LNCAP (cell line): Measurements from ENCODE around the gene PDCD11.

Experiments
- CTCF ChIP-seq: fragments of 450-650 bp; IDR thresholded peaks from 2 replicates; pipeline ENCODE4 v1.5.1; 2017; ENCODE audit warnings: mild to moderate bottlenecking

Gene PDCD11

DNA sequence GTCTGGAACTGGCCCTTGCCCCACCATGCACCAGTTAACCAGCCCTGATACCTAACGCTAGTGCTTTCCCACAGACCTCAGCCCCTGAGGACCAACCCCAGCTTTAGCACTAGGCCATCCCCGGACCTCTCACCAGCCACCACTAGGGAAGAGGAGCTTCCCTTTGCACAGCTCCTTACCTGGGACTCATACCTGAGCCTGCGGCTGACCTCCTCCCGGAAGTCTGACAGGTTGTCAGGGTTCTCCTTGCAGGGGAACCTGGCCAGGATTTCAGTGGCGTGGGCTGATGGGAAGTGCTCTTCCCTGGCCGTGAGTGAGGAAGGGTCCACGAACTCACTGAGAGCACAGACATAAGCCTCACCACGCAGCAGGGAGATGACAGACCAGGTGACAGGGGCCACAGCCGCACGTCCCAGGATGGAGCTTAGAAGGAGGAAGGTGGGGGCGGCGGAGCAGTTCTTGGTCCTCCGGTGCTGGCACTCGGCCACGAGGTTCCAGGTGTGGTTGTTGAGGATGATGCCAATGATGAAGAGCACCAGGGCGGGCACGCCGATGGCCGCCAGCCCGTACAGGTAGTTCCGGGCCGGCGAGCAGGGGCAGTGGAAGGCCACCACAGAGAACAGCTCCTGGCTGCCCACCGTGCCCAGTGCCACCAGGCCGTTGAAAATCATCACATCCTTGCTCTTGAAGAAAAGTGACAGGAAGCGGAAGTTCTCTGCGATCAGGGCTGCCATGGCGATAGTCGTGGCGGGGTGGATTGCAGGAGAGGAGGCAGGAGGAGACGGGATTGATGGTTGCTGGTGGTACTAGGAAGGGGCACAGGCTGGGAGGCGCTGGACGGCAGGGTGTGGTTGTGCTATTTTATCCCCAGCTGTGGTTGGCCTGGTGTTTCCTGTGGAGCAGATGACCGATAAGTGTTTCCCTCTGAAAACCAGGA lies 53.0 kb downstream of the PDCD11 start:
- TF ChIP-seq CTCF: no peak

GRCh38 chr10:103450201-103450695 lies 53.8 kb downstream of the PDCD11 start:
- TF ChIP-seq CTCF: no peak

DNA sequence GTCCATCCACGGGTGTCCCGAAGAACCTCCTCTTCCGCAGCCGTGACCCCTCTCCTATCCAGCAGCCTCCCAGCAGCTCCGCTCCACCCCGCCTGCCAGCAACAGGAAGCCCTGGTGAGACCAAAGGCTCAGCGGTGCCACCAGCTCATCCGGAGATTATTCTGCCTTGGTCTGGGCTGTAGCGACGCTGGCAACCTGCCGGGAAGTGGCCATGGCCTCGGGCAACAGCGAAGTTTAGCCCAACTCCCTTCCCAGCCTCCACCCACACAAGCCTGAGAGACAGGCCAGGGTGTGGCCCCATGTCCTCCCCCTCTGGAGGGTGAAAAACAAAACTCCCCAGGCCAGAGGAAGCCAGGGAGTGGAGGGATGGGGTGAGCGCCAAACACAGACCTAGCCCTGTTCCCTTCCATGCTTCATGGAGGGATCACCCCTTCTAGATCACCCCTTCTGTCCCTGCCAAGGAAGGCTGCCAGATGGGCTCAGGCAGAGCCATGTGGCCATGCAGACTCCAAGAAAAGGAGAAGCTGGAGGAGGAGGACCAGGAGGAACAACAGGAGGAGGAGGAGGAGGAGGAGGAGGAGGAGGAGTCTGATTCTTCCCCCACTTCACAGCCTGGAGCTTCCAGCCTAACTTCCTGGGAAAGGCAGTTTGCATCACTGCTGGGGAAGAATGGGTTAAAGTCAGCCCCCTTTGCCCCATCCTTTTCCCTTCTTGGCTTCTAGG lies 54.8 kb downstream of the PDCD11 start:
- TF ChIP-seq CTCF: no peak

DNA sequence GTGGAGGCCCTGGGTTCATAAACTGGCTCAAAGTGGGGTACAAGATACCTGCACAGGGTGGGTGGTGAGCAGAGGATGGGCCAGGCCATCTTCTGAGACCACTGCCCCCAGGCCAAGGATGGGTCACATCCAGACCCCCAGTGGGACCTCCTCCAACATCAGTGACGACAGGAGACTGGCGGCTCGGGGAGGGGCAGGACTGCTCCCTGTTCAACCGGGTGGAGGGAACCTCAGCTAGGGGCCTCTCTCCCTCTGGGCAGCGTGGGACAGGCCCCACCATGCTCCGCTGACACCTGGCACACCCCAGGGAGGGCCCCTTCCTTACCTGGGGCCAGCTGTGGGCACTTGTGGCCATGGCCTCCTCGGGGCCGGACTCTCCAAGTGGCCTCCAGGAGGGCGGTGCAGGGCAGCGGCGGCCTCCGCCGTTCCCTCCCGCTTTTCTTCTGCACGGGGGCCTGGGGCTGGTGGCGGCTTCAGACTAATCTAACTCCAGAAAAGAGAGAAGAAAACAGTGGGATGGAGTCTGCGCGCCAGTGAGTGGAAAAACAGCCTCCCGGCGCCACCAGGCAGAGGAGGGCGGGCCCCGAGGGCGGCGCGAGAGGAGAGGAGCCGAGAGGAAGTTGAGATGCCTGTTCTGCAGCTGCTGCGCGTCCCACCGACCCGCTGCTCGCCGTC lies 55.5 kb downstream of the PDCD11 start, which contains the start of gene CALHM2:
Gene CALHM2, minus strand, starts transcription at position 540 of the 675 bp plus-strand sequence. CDS start 2,429 bp downstream, outside the sequence.
- TF ChIP-seq CTCF: no peak

DNA sequence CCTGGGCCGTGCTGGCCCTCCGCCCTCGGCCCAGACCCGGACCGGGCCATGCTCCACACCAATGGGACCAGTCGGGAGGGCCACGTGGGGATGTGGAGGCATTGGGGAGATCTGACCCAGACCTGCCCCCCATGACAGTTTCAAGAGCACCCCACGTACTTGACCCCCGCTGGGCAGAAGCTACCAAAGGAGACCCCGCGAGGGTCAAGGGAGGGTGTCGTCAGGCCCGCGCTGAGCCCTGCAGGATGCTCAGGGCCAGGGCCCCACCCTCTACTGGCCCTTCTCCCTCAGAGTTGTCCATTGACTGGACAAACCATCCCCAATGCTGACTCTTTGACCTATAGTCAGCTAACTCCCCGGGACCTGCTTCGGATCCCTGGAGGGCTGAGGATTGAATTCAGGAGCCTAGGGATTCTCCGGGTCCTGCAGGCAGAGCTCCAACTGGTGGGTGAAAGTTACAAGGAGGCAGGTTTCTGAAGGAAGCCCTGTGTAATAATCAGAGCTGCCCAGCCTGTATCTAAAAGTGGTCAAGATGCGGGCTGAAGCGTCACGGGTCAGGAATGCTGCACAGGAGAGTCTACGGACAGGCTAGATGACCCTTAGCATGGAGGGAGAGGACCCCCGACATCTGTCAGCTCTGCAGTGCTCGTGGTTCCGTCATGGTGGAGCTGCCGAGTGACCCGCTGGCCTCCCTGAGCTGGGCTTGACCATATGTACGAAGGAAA lies 56.2 kb downstream of the PDCD11 start:
- TF ChIP-seq CTCF: no peak

GRCh38 chr10:103454026-103454425 lies 57.6 kb downstream of the PDCD11 start:
- no peak for TF ChIP-seq CTCF
